Measurements from ENCODE around the gene UTP18. TPM values are rescaled to one million over a fixed set of nuclear protein-coding genes. Genes with fewer than 3 reads are reported as not detected.
"Not testable (repeated sequence)": the region's sequence is repeated elsewhere in the genome, so short reads cannot be mapped to it uniquely, and the experiment has no call there.

The UTP18 gene
- total RNA-seq, 1 donor from 2014 or later, result 6.8 TPM

DNA sequence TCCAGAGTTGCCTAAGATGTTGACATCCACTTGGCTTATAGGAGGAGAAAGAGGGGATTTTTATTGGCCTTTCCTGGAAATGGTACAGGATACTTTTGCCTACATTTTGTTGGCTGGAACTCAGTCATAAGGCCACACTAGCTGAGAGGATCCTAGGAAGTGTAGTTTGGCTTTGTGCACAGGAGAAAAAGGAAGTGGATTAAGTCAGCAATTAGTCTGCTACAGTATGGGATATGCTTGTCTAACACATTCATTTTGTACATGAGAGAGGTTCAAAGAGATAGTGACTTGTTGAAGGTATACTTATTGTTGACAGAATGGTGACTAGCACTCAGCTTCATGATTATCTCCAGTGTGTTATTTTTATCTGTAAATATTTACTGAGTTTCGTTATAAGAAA, 10.3 kb downstream of the UTP18 start:
- Histone ChIP-seq H3K27me3 (ENCODE audit: low read depth) (no peaks in the 10 kb centered on the region), H3K4me3 (no peak overlapping the region), H3K4me1 (peaks cover 8% of the 10 kb centered on the region), H3K36me3 (peaks cover 94% of the 10 kb centered on the region), H3K9me3 (replicated peaks) (no peaks in the 10 kb centered on the region), H3K27ac (replicated peaks) (no peak overlapping the region)
- DNase-seq, result no peak
- no peak for TF ChIP-seq CTCF (IDR thresholded peaks at IDR 0.05; ENCODE audit: borderline replicate concordance)
- intact Hi-C loops (cut with micrococcal nuclease), result no loop called here

GRCh38 chr17:51272812-51273211, 12.5 kb downstream of the UTP18 start:
- Histone ChIP-seq H3K36me3 (peaks cover 96% of the 10 kb centered on the region), H3K9me3 (replicated peaks) (no peaks in the 10 kb centered on the region), H3K27ac (replicated peaks) (no peak overlapping the region), H3K4me3 (no peak overlapping the region), H3K27me3 (ENCODE audit: low read depth) (no peaks in the 10 kb centered on the region), H3K4me1 (peaks cover 8% of the 10 kb centered on the region)
- no peak for DNase-seq
- TF ChIP-seq CTCF (IDR thresholded peaks at IDR 0.05; ENCODE audit: borderline replicate concordance), result no peak
- intact Hi-C loops (cut with micrococcal nuclease), result no loop called here

- Histone ChIP-seq H3K9me3 (replicated peaks) (no peaks in the 10 kb centered on the region), H3K27ac (replicated peaks) (no peak overlapping the region), H3K36me3 (peaks cover 90% of the 10 kb centered on the region), H3K4me1 (peaks cover 6% of the 10 kb centered on the region), H3K27me3 (ENCODE audit: low read depth) (no peaks in the 10 kb centered on the region), H3K4me3 (no peak overlapping the region)
- intact Hi-C loops (cut with micrococcal nuclease), result no loop called here
- TF ChIP-seq CTCF (IDR thresholded peaks at IDR 0.05; ENCODE audit: borderline replicate concordance), result no peak
- no peak for DNase-seq
Observed at GRCh38 chr17:51275381-51275780, 15.0 kb downstream of the UTP18 start.

DNA sequence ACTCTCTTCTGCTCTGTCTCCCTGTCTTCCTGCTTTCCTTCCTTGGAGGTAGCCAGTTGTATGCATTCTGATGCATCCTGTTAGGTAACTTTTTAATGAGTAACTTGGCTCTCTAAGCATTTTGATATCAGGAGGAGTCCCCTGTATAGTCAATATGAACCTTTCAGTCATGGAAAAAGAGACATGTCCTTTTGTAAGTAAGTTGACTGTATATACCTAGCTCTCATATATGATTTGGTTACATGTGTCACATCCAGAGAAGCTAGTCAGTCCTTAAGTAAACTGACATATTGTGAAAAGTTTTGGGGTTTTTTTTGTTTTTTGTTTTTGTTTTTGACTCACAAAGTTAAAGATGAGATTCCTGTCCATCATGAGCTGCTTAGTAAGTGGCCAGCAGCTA, 18.8 kb downstream of the UTP18 start:
- DNase-seq, result no peak
- TF ChIP-seq CTCF (IDR thresholded peaks at IDR 0.05; ENCODE audit: borderline replicate concordance), result no peak
- no peak overlapping the region for H3K4me3 ChIP-seq
- no peak overlapping the region for H3K27ac ChIP-seq (replicated peaks)
- H3K9me3 ChIP-seq (replicated peaks), result no peaks in the 10 kb centered on the region
- no peaks in the 10 kb centered on the region for H3K4me1 ChIP-seq
- H3K36me3 ChIP-seq, result peaks cover 87% of the 10 kb centered on the region
- intact Hi-C loops (cut with micrococcal nuclease), result no loop called here
- no peaks in the 10 kb centered on the region for H3K27me3 ChIP-seq (ENCODE audit: low read depth)

DNA sequence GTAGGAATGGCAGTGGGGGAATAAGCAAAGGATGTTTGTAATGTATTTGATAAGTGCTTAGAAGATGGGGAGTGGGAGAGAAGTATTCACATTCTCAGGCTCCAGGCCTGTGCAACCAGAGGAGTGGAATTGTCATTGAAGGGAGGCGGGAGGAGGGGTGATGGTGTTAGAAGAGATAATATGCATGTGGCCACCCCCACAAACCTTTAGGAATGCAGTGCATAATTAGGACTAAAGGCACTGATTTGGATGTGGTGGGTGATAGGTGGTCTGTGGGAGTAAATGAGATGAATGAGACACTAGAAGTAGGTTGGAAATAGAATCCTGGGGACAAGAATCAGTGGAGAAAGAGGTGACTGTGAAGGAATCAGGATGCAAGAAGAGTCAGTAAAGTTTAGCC, 27.1 kb downstream of the UTP18 start:
- no peaks in the 10 kb centered on the region for H3K4me1 ChIP-seq
- H3K4me3 ChIP-seq, result no peak overlapping the region
- H3K9me3 ChIP-seq (replicated peaks), result no peaks in the 10 kb centered on the region
- intact Hi-C loops (cut with micrococcal nuclease), result no loop called here
- no peak overlapping the region for H3K27ac ChIP-seq (replicated peaks)
- peaks cover 93% of the 10 kb centered on the region for H3K36me3 ChIP-seq
- no peak for DNase-seq
- H3K27me3 ChIP-seq (ENCODE audit: low read depth), result no peaks in the 10 kb centered on the region
- no peak for TF ChIP-seq CTCF (IDR thresholded peaks at IDR 0.05; ENCODE audit: borderline replicate concordance)

GRCh38 chr17:51289696-51290111, 29.4 kb downstream of the UTP18 start:
- H3K27ac ChIP-seq (replicated peaks), result no peak overlapping the region
- H3K4me3 ChIP-seq, result no peak overlapping the region
- H3K27me3 ChIP-seq (ENCODE audit: low read depth), result no peaks in the 10 kb centered on the region
- TF ChIP-seq CTCF (IDR thresholded peaks at IDR 0.05; ENCODE audit: borderline replicate concordance), result no peak
- H3K4me1 ChIP-seq, result no peaks in the 10 kb centered on the region
- H3K9me3 ChIP-seq (replicated peaks), result no peaks in the 10 kb centered on the region
- DNase-seq, result no peak
- peaks cover 93% of the 10 kb centered on the region for H3K36me3 ChIP-seq
- intact Hi-C loops (cut with micrococcal nuclease), result no loop called here

DNA sequence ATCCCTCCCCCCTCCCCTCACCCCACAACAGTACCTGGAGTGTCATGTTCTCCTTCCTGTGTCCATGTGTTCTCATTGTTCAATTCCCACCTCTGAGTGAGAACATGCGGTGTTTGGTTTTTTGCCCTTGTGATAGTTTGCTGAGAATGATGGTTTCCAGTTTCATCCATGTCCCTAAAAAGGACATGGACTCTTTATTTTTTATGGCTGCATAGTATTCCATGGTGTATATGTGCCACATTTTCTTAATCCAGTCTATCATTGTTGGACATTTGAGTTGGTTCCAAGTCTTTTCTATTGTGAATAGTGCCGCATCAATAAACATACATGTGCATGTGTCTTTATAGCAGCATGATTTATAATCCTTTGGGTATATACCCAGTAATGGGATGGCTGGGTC, 34.0 kb downstream of the UTP18 start:
- H3K36me3 ChIP-seq, result peaks cover 73% of the 10 kb centered on the region
- H3K27me3 ChIP-seq (ENCODE audit: low read depth); H3K9me3 ChIP-seq (replicated peaks); H3K4me1 ChIP-seq; H3K27ac ChIP-seq (replicated peaks); H3K4me3 ChIP-seq; intact Hi-C loops (cut with micrococcal nuclease); DNase-seq: not testable (repeated sequence)

All from left ventricle myocardium inferior (tissue), 1 donor.